ENCODE measurements around the gene IRF4.
"Not testable (repeated sequence)": the region's sequence is repeated elsewhere in the genome, so short reads cannot be mapped to it uniquely, and the experiment has no call there.

IRF4 gene

DNA sequence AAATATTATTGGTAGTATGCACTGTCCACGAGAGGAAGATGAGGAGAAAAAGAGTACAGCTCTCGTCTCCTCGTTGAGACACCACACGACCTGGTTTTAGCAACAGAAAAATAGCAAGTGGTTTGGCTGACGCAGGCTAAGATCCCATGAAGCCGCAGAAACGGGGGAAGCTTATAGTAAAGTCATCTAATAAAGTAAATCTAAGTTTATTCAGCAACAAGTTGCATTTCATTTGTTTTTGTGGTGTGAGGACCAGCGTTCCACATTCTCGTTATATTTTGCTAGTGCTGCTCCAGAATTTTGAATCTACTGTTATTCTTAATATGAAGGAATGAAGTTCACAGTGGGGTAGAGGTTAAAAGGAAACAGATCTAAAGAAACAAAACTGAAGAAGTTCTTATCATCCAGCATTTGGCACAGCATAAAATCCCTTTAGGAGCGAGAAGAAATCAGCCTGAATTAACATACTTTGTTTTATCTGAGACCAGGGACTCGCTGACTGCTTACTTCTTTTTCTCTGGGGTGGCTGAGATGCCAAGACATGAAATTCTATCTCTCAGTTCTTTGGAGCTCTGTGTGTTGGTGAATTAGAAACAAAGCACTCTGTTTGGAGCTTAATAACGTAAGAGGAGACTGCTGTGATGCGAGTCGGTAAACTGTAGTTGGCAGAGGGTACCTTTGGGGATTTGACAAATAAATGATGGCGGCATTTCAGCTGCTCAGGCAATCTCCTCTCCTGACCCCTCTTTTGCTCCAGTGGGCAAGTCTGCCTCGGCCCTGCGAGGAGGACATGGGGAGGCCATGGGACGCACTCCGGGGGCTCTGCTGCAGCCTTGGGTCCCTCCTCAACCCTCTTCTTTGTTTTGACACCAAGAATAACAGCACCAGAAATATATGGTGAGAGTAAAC is 24.9 kb upstream of the IRF4 start:
- no peak for DNase-seq (ENCODE audit: low read depth)

DNA sequence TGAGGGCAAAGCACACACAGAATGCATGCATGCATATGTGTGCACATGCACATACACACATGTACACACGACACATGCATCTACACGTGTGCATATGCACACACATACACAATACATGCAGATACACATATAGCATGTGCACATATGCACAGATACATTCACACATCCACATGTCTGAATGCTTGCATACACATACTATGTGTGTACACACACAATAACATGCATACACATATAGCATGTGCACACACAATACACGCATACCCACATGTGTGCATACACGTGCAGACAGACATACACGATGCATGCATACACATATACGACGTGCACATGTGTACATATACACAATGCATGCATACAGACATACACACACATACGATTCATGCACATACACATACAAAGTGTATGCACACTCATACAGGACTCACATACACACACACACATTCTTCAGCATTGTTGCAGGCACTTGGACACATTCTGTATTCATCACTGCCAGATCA is 24.2 kb upstream of the IRF4 start:
- no peak for DNase-seq (ENCODE audit: low read depth)

DNA sequence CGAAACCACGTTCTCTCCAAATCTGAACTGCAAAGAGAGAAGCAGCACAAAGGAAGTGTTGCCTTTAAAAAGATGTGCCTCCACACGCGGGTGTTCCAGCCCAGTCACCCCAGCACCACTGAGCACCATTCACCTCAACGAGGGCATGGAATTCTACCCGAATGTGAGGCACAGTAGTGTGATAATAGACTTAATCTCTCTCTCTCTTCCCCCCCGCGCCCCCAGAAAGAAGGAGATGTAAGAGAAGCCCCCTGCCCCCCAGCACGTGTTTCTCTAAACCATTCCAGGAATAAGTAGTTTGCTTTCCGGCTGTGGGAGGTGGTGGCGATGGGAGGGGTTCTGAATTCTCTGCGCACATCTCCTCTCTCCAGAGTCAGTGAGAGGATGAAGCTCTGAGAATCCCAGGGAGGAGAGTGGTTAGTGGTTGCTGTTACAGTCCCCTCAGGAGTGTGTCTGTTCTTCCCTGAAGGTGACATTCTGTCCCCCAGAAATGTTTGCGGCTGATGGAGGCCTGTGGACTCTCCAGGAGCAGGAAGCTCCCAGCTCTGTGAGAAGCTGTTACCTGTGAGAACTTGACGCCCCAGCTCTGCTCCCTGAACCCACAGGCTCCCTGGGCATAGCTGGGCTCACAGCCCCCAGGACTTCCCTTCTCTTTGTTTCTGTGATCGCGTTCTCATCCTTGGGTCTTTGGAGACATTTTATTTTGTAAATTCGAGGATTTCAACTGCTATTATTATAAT is 23.5 kb upstream of the IRF4 start:
- DNase-seq (ENCODE audit: low read depth), result no peak

DNA sequence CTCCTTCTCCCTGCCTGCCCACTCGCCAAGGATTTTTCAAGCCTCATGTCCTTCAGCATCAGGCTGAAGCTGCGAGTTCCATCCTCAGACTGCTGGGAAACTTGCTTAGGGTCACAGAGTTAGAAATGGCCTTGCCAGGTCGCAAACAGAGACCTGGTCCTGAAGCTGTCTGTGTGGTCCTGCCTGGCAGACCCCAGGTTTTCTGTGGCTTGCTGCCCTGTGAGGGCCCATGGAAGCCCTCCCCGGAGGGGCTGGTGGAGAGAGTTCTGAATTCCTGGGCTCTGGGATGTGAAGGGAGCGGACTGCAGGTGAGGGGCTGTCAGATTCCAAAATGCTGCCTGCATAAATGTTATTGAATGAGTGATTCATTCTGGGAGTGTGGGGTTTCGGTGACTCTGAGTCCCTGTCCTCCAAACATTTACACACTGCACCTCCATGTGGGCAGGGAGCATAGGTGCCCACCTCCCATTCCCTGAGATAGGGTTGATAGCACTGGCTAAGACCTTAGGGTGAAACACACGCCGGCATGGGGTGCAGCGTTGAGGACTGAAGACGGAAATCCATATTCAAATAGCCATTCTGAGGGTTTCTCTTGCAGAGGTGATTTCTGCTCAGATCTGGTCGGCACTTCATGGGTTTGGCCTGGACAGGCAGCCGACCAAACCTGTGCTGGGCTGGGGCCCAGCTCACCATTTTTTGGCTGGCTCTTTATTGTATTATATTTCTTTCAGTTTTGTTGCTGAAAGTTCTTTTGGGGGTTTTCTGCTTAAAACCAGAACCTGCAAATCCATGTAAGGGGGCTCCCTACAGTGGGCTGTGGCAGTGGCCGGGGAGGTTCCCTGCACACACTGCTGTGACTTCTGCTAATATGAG is 21.8 kb upstream of the IRF4 start:
- DNase-seq (ENCODE audit: low read depth), result no peak

DNA sequence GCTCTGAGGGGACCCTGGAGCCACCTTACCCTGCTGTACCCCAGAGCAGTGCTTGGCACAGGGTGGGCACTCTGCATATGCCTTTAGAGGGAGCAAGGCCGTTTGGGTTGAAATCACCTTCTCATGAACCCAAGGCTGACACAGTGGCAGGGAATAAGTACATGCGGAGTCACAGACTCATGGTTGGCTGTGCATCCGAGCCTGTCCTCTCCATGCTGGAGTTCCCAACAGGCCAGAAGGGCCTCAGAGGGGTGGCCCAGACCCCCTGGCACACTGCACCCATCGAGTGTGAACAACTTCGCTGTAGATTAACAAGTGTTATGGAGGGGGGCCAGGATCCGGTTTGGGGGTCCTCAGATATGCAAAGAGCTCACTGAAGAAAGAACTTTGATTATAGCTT is 21.0 kb upstream of the IRF4 start:
- no peak for DNase-seq (ENCODE audit: low read depth)

DNA sequence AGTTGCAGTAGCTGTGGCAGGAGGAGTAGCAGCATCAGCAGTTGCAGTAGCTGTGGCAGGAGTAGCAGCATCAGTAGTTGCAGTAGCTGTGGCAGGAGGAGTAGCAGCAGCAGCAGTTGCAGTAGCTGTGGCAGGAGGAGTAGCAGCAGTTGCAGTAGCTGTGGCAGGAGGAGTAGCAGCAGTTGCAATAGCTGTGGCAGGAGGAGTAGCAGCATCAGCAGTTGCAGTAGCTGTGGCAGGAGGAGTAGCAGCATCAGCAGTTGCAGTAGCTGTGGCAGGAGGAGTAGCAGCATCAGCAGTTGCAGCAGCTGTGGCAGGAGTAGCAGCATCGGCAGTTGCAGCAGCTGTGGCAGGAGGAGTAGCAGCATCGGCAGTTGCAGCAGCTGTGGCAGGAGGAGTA is 19.7 kb upstream of the IRF4 start:
- DNase-seq (ENCODE audit: low read depth), result not testable (repeated sequence)

DNA sequence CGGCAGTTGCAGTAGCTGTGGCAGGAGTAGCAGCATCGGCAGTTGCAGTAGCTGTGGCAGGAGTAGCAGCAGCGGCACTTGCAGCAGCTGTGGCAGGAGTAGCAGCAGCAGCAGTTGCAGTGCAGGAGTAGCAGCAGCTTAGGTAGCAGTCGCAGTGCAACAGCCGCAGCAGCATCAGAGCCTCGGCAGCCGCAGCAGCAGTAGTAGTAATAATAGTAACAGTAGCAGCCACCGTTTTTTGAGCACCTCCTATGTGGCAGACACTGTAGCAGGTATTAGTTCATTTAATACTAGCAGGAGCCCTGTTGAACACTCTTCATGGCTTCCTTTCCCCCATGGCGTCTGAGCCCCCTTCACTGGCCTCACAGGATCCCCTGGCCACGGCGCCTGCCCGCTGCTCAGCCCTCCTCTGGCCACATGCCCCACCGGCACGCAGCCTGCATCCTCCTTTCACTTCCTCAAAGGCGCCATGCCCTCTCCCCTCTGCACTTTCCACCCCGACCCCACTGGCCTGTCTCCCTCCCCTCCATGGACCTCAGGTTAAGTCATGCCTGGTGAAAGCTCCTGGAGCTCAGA is 19.1 kb upstream of the IRF4 start:
- no peak for DNase-seq (ENCODE audit: low read depth)

DNA sequence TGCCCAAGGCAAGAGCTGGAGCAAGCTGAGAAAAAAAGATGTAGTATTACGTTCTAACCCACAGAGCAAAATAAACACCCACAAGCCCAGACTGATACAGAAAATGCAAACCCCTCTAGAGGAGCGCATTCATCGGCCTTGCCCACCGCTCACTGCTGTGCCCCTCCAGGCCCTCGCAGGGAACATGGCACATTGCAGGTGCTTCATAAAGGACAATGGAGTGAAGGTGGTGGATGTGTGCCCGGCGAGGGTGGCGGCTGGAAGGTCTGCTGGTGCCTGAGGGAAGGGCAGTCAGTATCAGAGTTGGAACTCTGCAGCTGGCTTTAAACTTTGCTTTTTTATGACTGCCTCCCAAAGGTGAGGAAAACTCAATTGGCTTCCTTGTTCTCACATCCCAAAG is 18.5 kb upstream of the IRF4 start:
- DNase-seq (ENCODE audit: low read depth), result no peak

DNA sequence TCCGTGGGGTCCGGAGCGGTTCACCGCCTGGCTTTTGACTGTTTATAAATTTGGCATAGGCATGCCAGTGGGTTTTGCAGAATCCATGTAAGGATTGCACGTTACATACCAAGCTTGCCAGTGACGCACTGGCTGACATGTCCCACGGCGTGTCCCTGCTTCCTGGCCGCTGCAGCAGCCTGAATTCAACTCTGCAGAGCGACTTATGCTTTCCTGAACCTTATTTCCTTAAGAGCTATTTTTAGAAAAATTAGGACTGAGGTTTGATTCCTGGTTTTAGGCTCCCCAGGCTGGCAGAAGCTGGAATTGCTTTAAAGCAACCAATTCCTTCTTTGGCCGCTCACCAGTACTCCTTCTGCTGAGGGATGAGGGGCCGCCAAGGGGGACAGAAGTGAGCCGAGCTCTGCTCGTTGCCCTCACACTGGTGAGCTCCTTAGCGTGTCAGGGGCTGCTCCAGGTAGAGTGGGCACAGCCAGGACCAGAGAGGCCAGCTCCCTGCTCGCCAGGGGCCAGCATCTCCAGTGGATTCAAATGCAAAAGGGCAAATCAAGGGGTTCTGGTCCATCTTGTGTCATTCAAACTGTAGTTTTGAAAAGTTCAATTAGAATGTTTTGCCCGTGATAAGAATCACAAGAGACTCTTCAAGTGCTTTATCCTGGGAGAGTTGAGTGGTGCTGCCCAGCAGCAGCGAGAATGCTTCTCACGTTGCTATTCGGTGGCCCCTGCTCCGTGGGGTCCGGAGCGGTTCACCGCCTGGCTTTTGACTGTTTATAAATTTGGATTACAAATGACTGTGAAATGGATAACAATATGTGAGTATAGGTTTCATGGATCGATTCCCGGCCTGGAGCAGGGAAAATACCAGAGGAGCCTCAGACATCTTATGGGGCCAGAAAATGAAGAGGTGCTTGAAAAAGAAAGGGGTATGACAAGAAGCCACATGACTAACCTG is 17.5 kb upstream of the IRF4 start:
- peak; percentile 59 for DNase-seq (ENCODE audit: low read depth)

DNA sequence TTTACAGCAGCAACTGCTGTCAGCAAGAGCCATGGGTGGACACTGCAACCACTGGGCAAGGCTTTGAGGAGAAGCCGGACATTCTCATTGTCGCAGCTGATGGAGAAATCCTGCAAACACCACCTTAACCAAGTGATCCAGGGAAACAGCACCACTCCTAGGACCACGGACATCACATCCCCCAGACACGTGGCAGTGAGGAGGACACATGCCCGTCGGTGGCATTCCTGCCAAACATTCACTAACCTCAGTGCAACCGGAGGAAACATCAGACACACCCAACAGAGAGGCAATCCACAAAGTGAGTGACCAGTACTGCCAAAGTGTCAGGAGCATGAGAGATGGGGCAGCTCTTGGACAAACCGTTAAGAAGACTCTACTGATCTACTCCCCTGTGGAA is 16.6 kb upstream of the IRF4 start:
- DNase-seq (ENCODE audit: low read depth), result no peak

DNA sequence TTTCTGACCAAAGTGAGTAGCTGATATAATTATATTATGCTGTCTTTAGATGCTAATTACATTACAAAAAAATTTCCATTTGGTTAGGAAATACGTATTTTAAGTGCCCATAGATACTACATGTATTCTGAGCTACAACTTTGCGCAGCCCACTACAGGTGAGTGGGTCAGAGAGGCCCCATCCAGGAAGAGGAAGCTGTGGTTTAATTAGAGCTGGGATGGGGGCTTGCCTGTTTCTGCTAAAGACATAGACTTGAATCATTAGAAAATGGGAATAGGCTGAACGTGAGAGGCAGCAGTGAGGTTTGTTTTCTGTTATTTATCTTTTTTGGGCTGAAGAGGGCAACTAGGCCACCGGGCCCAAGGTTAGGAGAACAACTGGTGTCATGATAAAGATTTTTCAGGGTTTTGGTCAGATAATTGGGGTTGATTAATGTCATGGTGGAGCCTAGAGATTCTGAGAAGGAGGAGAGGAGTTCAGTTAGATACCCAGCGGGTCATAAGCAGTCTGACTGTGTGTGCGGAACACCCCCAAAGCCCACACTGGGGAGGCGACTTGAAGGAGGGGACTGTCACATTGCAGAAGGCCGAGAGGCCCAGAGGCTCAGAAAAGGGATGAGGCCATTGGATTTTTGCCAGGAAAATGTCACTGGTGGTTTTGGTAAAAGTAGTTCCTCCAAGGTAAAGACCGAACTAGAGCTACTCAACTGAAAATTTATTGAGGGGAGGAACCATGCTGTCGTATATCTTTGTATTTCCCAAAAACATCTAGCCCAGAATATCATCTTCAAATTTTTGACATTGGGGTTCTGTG is 14.5 kb upstream of the IRF4 start:
- no peak for DNase-seq (ENCODE audit: low read depth)

DNA sequence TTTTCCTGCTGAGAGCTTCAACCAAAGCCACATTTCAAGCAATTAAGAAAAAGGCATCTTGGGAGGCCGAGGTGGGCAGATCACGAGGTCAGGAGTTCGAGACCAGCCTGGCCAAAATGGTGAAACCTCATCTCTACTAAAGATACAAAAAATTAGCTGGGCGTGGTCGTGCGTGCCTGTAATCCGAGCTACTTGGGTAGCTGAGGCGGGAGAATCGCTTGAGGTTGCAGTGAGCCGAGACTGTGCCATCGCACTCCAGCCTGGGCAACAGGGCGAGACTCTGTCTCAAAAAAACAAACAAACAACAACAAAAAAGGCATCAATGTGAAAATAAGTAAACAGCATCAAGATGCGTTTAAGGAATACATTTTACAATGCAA is 13.9 kb upstream of the IRF4 start:
- not testable (repeated sequence) for DNase-seq (ENCODE audit: low read depth)

DNA sequence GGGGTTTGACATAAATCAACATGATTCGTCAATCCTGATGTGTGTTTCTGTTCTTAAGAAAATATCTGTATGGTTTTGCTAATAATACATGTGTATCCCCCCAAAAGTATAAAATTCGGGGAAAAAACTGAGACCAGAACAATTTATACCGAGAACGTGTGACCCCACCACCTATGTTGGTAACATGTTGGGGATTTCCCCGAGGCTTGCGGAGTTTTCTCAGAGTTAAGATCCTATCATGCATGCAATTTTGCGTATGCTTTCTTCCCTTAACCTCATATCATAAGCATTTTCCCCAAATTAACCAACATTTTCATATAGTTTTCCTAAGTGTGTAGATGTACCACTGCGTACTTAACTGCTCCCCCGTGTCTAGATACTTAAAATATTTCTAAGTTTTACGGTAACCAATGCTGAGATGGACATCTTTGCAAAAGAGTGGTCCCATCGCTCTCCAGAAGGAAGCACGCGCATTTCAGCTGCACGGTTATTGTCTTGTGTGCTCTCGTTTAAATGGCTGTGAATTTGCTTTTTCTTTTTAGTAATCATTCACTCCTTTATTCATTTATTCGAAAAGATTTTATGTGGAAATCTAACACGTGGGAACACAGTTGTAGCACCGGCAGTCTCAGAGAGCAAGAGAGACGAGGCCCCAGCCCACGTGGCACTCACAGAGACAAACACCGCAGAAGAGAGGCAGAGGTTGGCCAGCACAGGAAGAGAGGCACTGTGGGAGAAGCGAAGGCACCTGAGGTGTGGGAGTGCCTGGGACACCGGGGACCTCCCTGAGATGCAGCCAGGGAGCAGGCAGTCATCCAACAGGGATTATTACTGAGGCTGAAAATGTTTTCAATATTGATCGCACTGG is 13.2 kb upstream of the IRF4 start:
- DNase-seq (ENCODE audit: low read depth), result no peak

DNA sequence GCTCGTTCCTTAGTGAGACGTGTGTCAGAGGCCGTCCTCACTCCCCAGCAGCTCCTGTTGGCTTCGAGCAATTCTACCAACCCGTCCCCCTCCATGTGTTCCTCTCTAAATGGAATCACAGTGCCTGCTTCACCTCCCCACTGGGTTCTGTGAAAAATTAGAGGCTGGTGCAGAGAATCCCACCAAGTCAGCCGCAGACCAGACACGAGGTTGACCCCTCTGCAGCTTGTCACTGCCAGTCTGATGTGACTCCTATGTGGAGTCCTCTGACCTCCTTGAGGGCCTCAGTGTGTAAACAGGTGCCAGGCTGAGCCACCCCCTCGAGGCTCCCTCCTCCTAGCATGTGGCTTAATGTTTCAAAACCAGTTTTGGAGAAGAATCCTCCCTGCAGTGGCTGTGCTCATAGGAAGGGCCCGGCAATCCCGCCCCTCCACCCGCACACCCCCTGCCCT is 12.6 kb upstream of the IRF4 start:
- DNase-seq (ENCODE audit: low read depth), result no peak

DNA sequence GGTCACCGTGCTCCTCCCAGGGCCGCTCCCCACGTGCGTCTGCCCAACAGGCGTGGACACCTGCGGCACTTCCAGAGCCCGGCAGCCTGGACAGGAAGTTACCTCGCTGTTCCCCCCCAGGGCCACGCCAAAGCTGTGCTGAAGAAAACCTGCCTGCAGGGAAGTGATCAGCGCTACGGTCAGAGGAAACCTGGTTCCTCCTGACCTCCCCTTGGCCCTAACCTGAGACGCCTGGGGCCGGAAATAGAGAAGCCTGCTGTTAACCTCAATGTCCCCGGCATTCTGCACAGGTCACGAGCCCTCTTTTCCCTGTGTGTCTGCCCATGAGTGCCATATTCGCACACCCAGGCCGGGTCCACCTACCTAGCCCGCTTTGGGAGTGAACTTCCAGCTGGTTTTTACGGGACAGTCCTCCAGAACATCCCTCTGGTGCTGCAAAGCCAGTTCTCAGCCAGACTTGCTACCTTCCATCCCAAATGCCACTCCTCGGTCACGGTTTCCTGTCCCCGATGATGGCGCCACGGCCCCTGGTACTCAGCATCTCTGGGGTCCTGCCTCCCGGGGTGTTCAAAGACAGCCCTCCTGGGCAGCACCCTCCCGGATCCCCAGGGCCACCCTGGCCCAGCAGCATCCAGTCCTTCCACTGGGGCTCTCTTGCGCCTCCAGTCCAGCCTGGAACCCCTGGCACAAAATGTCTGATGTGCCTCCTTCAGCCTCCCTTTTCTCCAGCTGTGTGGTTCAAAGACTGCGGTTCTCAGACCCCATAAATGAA is 12.0 kb upstream of the IRF4 start:
- DNase-seq (ENCODE audit: low read depth), result no peak

DNA sequence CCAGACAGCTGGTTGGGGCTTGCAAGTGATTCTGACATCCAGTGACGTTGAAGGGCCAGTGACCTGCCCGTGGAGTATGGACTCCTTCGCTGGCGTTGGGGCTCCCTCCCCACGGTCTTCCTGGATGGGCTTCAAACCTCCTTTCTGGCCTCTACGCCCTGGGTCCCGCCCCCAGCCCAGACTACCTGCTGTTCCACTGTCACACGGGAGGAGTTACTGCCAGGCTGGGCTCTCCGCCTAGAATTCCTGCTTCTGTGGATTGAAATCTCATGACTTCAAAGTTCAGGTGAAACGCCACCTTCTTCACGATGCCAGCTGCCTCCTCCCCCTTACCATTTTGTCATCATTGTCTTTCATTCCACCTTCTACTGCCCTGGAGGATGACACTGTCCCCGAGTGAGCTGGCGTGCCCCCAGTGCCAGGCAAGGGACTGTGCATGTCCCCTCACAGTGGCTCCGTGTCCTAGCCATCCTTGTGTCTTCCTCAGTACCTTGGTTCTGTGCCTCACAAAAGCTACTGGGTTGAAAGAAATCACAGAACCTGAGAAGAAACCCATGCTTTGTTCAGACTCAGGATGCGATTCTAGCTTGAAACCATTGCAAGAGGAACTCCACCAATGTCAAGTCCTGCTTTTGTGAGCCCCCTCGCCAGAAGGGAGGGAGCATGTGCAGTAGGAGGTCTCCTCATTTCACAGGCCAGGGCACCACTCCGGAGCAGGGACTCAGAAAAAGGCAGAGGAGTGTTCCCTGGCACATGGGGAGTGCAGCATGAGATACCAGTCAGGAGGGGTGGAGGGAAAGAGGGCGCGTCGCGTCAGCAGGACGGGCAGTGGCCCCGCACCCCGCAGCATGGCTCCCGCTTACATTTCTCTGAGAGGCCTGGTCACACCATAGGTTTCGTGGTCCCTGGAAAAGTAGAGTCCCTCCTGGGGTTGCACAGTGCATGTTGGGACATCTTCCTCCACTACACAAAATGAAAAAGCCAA is 11.0 kb upstream of the IRF4 start:
- no peak for DNase-seq (ENCODE audit: low read depth)
